Activated naive CD8-positive, alpha-beta T cell treated with anti-CD3 and anti-CD28 coated beads for 36 hours (primary cell): ENCODE data around the gene ASPG. TPM values are rescaled to one million over a fixed set of nuclear protein-coding genes. Genes with fewer than 3 reads are reported as not detected.

ENCODE experiments used
- DNase-seq: peaks from one replicate; pipeline ENCODE4 v3.0.0; 2021
- H3K27ac Mint-ChIP-seq: one replicate; pipeline ENCODE4 v1.8.0; 2022; ENCODE audit warnings: mild to moderate bottlenecking, moderate library complexity, mixed read lengths
- H3K27me3 Mint-ChIP-seq: one replicate; pipeline ENCODE4 v1.8.0; 2022; ENCODE audit warnings: mild to moderate bottlenecking, mixed read lengths
- H3K36me3 Mint-ChIP-seq: one replicate; pipeline ENCODE4 v1.8.0; 2021; ENCODE audit warnings: mild to moderate bottlenecking, mixed read lengths
- H3K4me1 Mint-ChIP-seq: one replicate; pipeline ENCODE4 v1.8.0; 2021; ENCODE audit warnings: mixed read lengths
- H3K4me3 Mint-ChIP-seq: one replicate; pipeline ENCODE4 v1.8.0; 2022; ENCODE audit warnings: mild to moderate bottlenecking, moderate library complexity, mixed read lengths
- H3K9me3 Mint-ChIP-seq: one replicate; pipeline ENCODE4 v1.8.0; 2022; ENCODE audit warnings: mixed read lengths
- total RNA-seq, 2 experiments: library from RNA; stranded (reverse); gene quantifications; one replicate each; pipeline ENCODE4 v1.2.3, GENCODE V29; 2021

Gene ASPG
- total RNA-seq, 2 experiments from 2014 or later, result not detected

DNA sequence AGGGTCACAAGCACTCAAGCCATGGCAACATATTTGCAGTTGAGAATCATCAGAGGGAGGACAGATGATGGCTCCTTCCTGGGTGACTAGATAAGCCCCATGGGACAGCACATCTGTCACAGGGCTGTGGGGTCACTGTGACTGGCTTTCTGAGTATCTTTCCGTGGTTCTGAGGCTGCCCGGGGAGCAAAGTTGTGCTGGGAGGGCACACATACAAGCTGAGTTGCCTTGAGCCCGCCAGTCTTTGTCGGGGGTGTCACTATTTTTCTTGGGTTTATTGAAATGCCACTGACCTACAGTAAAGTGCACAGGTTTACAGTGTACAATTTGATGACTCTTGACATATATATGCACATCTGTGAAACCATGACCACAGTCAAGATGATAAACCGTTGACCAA lies 35.6 kb downstream of the ASPG start:
- Mint-ChIP-seq H3K36me3 (peaks cover 3% of the 10 kb centered on the region), H3K27me3 (peaks cover 56% of the 10 kb centered on the region), H3K9me3 (peaks cover 11% of the 10 kb centered on the region), H3K4me1 (no peaks in the 10 kb centered on the region), H3K27ac (no peak overlapping the region), H3K4me3 (no peak overlapping the region)
- no peak for DNase-seq

DNA sequence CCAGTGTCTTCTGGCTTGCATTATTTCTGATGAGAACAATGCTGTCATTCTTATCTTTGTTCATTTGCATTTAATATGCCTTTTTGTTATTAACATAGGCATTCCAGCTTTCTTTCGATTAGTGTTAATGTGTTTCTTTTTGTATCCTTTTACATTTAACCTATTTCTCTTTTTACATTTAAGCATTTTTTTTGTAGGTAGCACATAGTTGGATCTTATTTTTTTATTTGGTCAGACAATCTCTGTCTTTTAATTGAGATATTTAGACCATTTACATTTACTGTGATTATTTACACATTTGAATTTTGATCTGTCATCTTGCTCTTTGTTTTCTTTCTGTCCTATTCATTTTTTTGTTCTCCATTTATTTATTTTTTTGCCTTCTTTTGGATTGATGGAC lies 38.4 kb downstream of the ASPG start:
- Mint-ChIP-seq H3K27me3 (peaks cover 59% of the 10 kb centered on the region), H3K36me3 (peaks cover 3% of the 10 kb centered on the region), H3K27ac (no peak overlapping the region), H3K9me3 (peaks cover 21% of the 10 kb centered on the region), H3K4me1 (no peaks in the 10 kb centered on the region), H3K4me3 (no peak overlapping the region)
- DNase-seq, result no peak

DNA sequence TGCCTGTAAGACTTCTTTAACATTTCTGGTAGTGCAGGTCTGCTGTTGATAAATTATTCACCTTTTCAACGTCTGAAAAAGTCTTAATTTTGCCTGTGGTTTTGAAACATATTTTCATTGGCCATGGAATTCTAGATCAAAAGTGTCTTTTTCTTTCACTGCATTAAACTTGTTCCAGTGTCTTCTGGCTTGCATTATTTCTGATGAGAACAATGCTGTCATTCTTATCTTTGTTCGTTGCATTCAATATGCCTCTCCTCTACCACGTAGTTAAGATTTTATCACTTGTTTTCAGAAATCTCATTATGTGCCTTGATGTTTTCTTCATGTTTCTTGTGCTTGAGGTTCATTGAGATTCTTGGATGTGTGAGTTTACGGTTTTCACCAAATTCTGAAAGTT lies 39.5 kb downstream of the ASPG start:
- no peaks in the 10 kb centered on the region for H3K4me1 Mint-ChIP-seq
- peaks cover 7% of the 10 kb centered on the region for H3K36me3 Mint-ChIP-seq
- DNase-seq, result no peak
- H3K27me3 Mint-ChIP-seq, result peaks cover 65% of the 10 kb centered on the region
- no peak overlapping the region for H3K27ac Mint-ChIP-seq
- H3K4me3 Mint-ChIP-seq, result no peak overlapping the region
- peaks cover 29% of the 10 kb centered on the region for H3K9me3 Mint-ChIP-seq

DNA sequence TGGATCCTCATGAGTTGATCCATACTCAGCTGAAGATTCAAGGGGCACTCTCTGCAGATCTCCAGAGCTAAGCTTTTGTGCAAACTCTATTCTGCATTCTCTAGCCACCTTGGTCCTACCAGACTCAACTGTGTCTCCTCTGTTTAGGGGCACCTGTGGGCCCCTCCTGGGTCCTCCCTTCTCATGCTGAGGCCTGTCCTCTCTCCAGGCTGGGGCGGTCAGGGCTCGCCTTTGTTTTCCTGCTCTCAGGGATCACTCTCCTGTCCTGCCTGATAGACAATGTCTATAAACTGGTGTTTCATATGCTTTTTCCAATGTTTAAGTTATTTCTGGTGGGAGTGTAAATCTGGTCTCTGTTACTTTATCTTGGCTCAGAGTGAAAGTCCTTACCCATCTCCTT lies 41.3 kb downstream of the ASPG start:
- no peak overlapping the region for H3K4me3 Mint-ChIP-seq
- DNase-seq, result no peak
- no peak overlapping the region for H3K27ac Mint-ChIP-seq
- no peaks in the 10 kb centered on the region for H3K4me1 Mint-ChIP-seq
- H3K36me3 Mint-ChIP-seq, result peaks cover 7% of the 10 kb centered on the region
- peaks cover 67% of the 10 kb centered on the region for H3K27me3 Mint-ChIP-seq
- peaks cover 34% of the 10 kb centered on the region for H3K9me3 Mint-ChIP-seq

DNA sequence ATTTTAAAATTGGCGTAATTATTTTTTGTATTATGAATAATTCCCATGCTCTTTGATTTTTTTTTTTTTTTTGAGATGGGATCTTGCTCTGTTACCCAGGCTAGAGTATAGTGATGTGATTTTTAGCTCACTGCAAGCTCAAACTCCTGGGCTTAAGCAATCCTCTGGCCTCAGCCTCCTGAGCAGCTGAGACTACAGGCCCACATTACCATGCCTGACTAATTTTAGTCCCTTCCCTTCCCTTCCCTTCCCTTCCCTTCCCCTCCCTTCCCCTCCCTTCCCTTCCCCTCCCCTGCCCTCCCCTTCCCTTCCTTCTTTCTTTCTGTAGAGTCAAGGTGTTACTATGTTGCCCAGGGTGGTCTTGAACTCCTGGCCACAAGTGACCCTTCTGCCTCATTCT lies 43.5 kb downstream of the ASPG start:
- Mint-ChIP-seq H3K27ac (no peak overlapping the region), H3K27me3 (peaks cover 69% of the 10 kb centered on the region), H3K9me3 (peaks cover 30% of the 10 kb centered on the region), H3K36me3 (peaks cover 4% of the 10 kb centered on the region), H3K4me1 (no peaks in the 10 kb centered on the region), H3K4me3 (no peak overlapping the region)
- no peak for DNase-seq

DNA sequence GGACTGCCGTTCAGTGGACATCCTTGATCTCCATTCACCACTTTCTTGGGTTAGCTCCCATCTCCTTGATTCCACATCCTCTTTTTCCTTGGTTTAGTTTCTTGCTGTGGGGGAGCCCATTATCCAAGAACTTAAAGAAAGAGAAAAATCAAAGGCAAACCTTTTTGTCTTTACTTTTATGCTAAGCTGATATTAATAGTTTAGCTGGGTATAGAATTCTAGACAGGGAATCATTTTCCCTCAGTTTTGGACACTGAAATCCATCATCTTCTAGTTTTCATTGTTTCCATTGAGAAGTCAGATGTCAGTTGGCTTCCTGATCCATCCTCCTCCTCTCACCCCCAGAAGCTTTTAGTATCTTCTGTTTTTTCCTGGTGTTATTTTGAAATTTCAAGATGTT lies 44.1 kb downstream of the ASPG start:
- peaks cover 28% of the 10 kb centered on the region for H3K9me3 Mint-ChIP-seq
- H3K4me1 Mint-ChIP-seq, result no peaks in the 10 kb centered on the region
- no peak for DNase-seq
- H3K36me3 Mint-ChIP-seq, result peaks cover 4% of the 10 kb centered on the region
- H3K27ac Mint-ChIP-seq, result no peak overlapping the region
- H3K4me3 Mint-ChIP-seq, result no peak overlapping the region
- peaks cover 72% of the 10 kb centered on the region for H3K27me3 Mint-ChIP-seq

DNA sequence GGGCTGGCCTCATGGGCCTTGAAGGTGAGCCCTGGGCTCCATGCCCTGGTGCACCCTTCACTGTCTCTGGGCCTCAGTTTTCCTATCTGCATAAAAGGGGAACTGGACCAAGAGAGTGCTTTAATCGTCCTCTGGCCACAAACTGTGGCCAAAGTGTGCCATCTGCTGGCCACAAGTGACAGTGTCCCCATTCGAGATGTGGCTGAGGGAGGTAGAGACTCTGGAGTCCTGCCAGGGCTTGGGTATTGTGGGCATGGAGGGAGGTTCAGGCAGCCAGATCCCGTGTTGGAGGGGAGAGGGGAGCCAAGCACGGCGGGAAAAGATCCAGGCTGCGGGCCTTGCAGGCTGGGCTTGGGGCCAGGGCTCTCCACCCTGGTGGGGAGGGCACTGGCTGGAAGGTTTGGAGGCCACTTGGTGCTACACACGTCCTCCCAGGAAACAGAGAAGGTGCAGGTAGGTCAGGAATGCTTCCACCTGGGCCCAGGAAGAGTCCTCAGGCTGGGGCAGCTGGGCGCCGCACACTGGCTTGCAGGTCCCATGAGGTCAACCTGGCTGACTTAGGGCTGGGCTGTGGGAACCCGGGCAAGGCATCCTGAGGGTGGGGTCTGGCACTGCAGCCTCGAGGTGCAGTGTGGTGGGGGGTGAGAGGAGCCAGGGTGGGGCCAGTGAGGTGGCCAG lies 45.6 kb downstream of the ASPG start:
- Mint-ChIP-seq H3K36me3 (peaks cover 4% of the 10 kb centered on the region), H3K9me3 (peaks cover 23% of the 10 kb centered on the region), H3K27me3 (peaks cover 74% of the 10 kb centered on the region), H3K4me1 (peaks cover 2% of the 10 kb centered on the region), H3K27ac (no peak overlapping the region), H3K4me3 (no peak overlapping the region)
- DNase-seq, result peak; percentile 24

DNA sequence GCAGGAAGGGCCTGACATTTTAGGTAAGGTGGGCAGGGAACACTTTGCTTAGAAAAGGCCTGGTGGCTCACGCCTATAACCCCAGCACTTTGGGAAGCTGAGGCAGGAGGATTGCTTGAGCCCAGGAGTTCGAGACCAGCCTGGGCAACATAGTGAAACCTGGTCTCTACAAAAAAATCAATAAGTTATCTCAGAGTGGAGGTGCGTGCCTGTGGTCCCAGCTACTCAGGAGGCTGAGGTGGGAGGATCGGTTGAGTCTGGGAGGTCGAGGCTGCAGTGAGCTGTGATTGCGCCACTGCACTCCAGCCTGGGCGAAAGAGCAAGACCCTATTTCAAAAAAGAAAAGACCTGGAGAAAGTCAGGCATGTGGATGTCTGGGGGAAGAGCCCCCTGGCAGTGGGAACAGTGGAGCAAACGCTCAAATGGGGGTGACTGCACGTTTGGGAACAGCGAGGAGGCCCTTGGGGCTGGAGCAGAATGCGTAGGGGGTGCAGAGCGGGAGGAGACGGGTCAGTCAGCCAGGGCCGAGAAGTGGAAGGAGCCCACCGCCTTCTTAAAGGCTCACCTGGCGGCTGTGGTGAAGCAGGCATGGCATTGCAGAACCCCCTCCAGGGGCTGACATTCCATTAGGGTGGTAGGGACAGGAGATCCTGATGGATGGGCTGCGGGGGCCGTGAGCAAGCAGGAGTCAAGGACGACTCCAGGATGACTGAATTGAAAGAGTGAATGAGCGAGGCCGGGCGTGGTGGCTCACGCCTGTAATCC lies 46.6 kb downstream of the ASPG start:
- H3K9me3 Mint-ChIP-seq, result peaks cover 17% of the 10 kb centered on the region
- no peak for DNase-seq
- H3K4me1 Mint-ChIP-seq, result peaks cover 6% of the 10 kb centered on the region
- H3K27me3 Mint-ChIP-seq, result peaks cover 72% of the 10 kb centered on the region
- H3K36me3 Mint-ChIP-seq, result peaks cover 4% of the 10 kb centered on the region
- no peak overlapping the region for H3K4me3 Mint-ChIP-seq
- H3K27ac Mint-ChIP-seq, result no peak overlapping the region

DNA sequence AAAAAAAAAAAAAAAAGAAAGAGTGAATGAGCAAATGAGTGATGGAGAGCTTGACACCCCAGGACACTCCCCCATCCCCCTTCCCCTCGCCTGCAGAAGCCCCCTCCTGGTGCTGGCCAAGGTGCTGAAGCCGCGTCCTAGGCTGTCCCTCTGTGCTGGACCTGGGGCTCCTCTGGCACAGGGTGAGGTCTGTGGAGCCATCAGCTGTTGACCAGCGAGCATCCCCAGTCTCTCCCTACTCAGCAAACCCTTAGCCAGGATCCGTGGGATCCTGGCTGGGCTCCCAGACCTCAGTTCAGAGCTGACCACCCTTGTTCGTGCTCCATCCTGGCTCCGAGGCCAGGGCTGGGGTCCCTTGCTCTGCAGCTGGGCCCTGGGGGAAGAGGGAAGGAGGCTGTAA lies 47.5 kb downstream of the ASPG start:
- peaks cover 4% of the 10 kb centered on the region for H3K36me3 Mint-ChIP-seq
- H3K4me3 Mint-ChIP-seq, result no peak overlapping the region
- peaks cover 16% of the 10 kb centered on the region for H3K9me3 Mint-ChIP-seq
- DNase-seq, result no peak
- H3K27me3 Mint-ChIP-seq, result peaks cover 68% of the 10 kb centered on the region
- no peak overlapping the region for H3K27ac Mint-ChIP-seq
- H3K4me1 Mint-ChIP-seq, result peaks cover 6% of the 10 kb centered on the region

DNA sequence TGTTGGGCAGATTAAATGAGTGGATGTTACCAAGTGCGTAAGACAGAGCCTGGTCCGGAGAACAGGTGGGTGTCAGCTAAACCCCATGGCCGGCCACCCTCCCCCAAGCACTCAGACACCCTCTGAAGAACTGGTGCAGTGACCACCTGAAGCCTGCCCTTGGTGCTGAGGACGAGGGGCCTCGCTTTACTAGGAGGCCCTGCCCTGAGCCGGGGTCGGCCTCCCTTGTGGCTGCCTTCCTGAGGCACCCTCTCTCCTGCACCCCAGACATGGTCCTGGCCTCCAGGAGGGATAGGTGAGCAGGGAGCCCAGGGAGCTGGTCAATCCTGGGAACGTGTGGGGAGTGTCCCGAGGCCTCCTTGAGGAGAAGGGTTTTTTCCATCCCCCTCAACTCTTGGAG lies 48.0 kb downstream of the ASPG start:
- no peak overlapping the region for H3K4me3 Mint-ChIP-seq
- no peak for DNase-seq
- peaks cover 4% of the 10 kb centered on the region for H3K36me3 Mint-ChIP-seq
- peaks cover 6% of the 10 kb centered on the region for H3K4me1 Mint-ChIP-seq
- peaks cover 67% of the 10 kb centered on the region for H3K27me3 Mint-ChIP-seq
- H3K9me3 Mint-ChIP-seq, result peaks cover 15% of the 10 kb centered on the region
- no peak overlapping the region for H3K27ac Mint-ChIP-seq

DNA sequence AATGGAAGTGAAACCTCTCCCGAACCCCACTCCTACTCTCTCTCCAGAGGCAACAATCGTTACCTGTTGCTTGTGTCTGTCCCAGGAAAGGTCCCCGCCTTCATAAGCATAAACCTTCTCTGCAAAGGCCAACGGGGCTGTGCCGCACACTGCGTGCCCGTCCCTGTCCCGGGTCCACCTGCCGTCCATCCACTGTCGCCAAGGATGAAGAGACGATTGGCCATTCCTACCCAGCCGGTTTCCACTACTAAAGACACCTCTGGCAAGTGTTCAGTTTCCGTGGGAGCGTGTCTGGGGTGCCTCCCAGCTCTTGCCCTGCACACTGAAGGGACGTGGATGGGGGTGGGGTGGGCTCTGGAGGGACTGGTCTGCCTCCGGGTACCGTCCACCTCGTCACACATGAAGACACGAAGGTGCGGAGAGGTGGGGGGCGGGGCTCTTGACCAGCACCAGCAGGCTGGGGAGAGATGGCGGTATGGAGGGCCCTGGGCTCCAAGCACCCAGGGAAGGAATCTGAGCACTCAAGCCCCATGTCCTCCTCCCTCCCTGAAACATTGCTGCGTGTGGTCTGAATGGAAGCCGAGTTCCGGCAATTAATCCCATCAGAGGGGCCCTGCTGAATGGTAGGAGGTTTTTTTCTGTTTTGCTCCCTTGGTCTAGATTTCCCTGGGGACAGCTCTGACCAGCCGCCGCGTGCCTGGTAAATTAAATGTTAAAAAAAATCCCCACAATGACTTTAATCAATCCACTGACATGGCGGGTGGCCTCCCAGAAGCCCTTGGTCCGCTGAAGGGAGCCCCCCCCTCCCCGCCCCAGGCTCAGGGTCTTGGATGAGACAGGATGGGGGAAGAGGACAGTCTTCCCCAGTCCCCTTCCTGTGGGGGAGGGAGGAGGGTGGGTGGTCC lies 48.8 kb downstream of the ASPG start:
- DNase-seq, result no peak
- Mint-ChIP-seq H3K9me3 (peaks cover 10% of the 10 kb centered on the region), H3K4me1 (peaks cover 6% of the 10 kb centered on the region), H3K27me3 (peaks cover 60% of the 10 kb centered on the region), H3K4me3 (no peak overlapping the region), H3K27ac (no peak overlapping the region), H3K36me3 (peaks cover 4% of the 10 kb centered on the region)

DNA sequence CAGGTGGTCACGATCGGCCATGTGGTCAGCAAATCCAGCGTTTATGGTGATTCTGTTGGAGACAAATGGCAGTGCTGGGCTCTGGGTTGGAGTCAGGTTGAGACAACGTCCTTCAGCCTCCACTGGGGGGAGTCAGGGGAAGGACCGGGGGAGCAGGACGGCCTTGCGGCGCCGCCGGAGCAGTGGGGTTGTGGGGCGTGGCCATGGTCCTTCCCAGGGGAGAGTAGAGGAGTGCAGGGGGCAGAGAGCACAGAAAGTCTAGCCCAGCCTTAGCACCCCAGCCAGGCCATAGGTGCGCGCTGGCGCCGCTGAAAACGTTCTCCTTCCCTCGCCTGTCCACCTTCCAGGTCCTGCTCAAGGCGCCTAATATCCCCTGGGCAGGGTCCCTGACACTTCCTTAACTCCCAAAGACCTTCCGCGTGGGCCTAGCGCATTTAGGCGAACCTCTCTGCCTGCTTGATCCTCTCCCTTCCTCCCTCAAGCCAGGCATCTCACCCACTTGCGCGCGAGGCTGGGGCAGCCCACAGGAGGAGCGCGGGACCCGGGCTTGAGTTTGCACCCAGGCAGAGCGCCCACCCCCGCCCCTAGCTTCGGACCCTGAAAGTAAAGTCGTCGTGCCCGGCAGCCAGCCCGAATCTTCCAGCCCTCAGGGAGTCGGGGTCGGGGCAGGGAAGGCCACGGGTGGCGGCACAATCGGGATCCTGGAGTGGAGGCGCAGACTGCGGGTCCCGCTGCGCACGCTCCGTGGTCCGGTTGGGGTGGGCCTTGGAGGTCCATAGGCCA lies 49.8 kb downstream of the ASPG start:
- peaks cover 58% of the 10 kb centered on the region for H3K27me3 Mint-ChIP-seq
- DNase-seq, result peak; percentile 46
- peaks cover 1% of the 10 kb centered on the region for H3K9me3 Mint-ChIP-seq
- H3K4me3 Mint-ChIP-seq, result peak overlapping the region; percentile 53
- no peaks in the 10 kb centered on the region for H3K36me3 Mint-ChIP-seq
- peaks cover 6% of the 10 kb centered on the region for H3K4me1 Mint-ChIP-seq
- H3K27ac Mint-ChIP-seq, result no peak overlapping the region

DNA sequence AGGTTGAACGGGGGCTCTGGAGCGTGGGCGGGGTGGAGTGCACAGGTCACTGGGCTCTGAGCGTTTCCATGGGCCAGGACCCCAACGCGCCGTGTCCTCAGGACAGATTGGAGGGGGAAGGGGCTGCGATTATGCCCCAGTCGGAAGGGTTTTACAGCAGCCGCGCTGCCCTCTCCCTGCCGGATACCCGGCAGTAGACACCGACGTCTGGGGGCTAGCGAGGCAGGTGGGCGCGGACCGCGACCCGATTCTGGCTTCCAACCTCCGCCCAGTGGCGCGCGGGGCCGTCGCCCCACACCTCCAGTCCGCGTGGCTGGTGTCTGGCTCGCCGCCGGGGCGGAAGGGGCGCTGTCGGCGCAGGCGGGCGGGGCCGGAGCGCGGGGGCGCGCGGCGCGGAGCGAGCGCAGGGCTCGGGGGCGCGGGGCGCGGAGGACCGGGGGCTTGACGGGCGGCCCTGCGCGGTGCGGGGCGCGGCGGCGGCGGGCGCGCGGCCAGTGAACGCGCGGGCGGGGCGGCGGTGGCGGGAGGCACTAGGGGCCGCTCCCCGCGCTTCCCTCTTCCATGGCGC lies 50.5 kb downstream of the ASPG start:
- Mint-ChIP-seq H3K36me3 (no peaks in the 10 kb centered on the region), H3K4me1 (peaks cover 6% of the 10 kb centered on the region), H3K27me3 (peaks cover 56% of the 10 kb centered on the region), H3K27ac (no peak overlapping the region), H3K9me3 (no peaks in the 10 kb centered on the region), H3K4me3 (peak overlapping the region; percentile 53)
- peak; percentile 39 for DNase-seq
